ENCODE results near the gene SLC30A10.
"Not testable (repeated sequence)": the region's sequence is repeated elsewhere in the genome, so short reads cannot be mapped to it uniquely, and the experiment has no call there.

SLC30A10 gene

GRCh38 chr1:219927956-219928790 is at the start of gene SLC30A10:
Gene SLC30A10 (minus strand): TSS chr1:219928557. CDS start chr1:219928440, 117 bp downstream.
- DNase-seq (ENCODE audit: low spot score), result no peak

- no peak for DNase-seq (ENCODE audit: low spot score)
These were observed 44.9 kb upstream of the SLC30A10 start for GRCh38 chr1:219973213-219973612.

GRCh38 chr1:219967361-219967760 is 39.0 kb upstream of the SLC30A10 start:
- DNase-seq (ENCODE audit: low spot score), result no peak

- no peak for DNase-seq (ENCODE audit: low spot score)
These were observed 37.7 kb upstream of the SLC30A10 start for GRCh38 chr1:219966071-219966349.

GRCh38 chr1:219965285-219966070 is 37.1 kb upstream of the SLC30A10 start:
- DNase-seq (ENCODE audit: low spot score), result no peak

GRCh38 chr1:219963432-219963831 is 35.1 kb upstream of the SLC30A10 start:
- no peak for DNase-seq (ENCODE audit: low spot score)

- DNase-seq (ENCODE audit: low spot score), result no peak
These were observed 33.3 kb upstream of the SLC30A10 start for GRCh38 chr1:219961684-219962083.

GRCh38 chr1:219959540-219960203 is 31.3 kb upstream of the SLC30A10 start:
- no peak for DNase-seq (ENCODE audit: low spot score)

GRCh38 chr1:219958875-219959417 is 30.6 kb upstream of the SLC30A10 start:
- no peak for DNase-seq (ENCODE audit: low spot score)

- no peak for DNase-seq (ENCODE audit: low spot score)
These were observed 26.5 kb upstream of the SLC30A10 start for GRCh38 chr1:219954736-219955421.

GRCh38 chr1:219954052-219954451 is 25.7 kb upstream of the SLC30A10 start:
- DNase-seq (ENCODE audit: low spot score), result no peak

GRCh38 chr1:219952361-219952760 is 24.0 kb upstream of the SLC30A10 start:
- DNase-seq (ENCODE audit: low spot score), result no peak

- DNase-seq (ENCODE audit: low spot score), result not testable (repeated sequence)
These were observed 20.9 kb upstream of the SLC30A10 start for GRCh38 chr1:219949227-219949626.

- DNase-seq (ENCODE audit: low spot score), result not testable (repeated sequence)
These were observed 20.4 kb upstream of the SLC30A10 start for GRCh38 chr1:219948766-219949165.

- no peak for DNase-seq (ENCODE audit: low spot score)
These were observed 17.4 kb upstream of the SLC30A10 start for GRCh38 chr1:219945795-219946194.

GRCh38 chr1:219941179-219942118 is 13.1 kb upstream of the SLC30A10 start:
- DNase-seq (ENCODE audit: low spot score), result no peak

GRCh38 chr1:219940707-219941106 is 12.3 kb upstream of the SLC30A10 start:
- no peak for DNase-seq (ENCODE audit: low spot score)

- DNase-seq (ENCODE audit: low spot score), result no peak
These were observed 10.3 kb upstream of the SLC30A10 start for GRCh38 chr1:219938706-219939105.

GRCh38 chr1:219933763-219934162 is 5.4 kb upstream of the SLC30A10 start:
- not testable (repeated sequence) for DNase-seq (ENCODE audit: low spot score)

- no peak for DNase-seq (ENCODE audit: low spot score)
These were observed 2.7 kb upstream of the SLC30A10 start for GRCh38 chr1:219931033-219931432.

GRCh38 chr1:219928791-219929118 is 398 bp upstream of the SLC30A10 start:
- no peak for DNase-seq (ENCODE audit: low spot score)

All from kidney capillary endothelial cell (primary cell).